Measurements from ENCODE around the gene KCNJ11.

- no peak for TF ChIP-seq GATA2 (IDR thresholded peaks at IDR 0.05; ENCODE audit: low read depth, low read length)
- no peak for TF ChIP-seq GATA3 (IDR thresholded peaks at IDR 0.05; ENCODE audit: low read depth, low read length)
Measured at GRCh38 chr11:17366495-17366894, 22.0 kb downstream of the KCNJ11 start.
